Lung (tissue), 12 donors: ENCODE results near the gene P2RX7. TPM values are rescaled to one million over a fixed set of nuclear protein-coding genes. Genes with fewer than 3 reads are reported as not detected.
A peak's percentile ranks its signal among the peaks of the same experiment; 100 is the strongest.

ENCODE experiments used
- ATAC-seq: fragments of 200-7000 bp; cut with Tn5 transposase; one replicate; pipeline ENCODE4 v1.9.1; 2020; ENCODE audit warnings: moderate number of reproducible peaks; ENCODE audit not compliant: insufficient read depth, low FRiP score
- DNase-seq, 3 donors: peaks; one replicate each; pipeline ENCODE4 v3.0.0-alpha.2; 2013 to 2017
- H3K27ac ChIP-seq, 2 donors: one replicate each; pipeline ENCODE4 v1.5.1; 2013; ENCODE audit warnings: mild to moderate bottlenecking in 2 of 2, moderate library complexity in 2 of 2, control low read depth in 1 of 2, inconsistent platforms in 1 of 2, low read depth in 1 of 2, low read length in 1 of 2
- H3K27me3 ChIP-seq, 3 donors: one replicate each; pipeline ENCODE4 v1.5.1; 2013; ENCODE audit warnings: low read length in 2 of 3; ENCODE audit not compliant: control insufficient read depth in 3 of 3, insufficient read depth in 3 of 3
- H3K36me3 ChIP-seq, 4 donors: one replicate each; pipeline ENCODE4 v1.5.1; 2013; ENCODE audit warnings: low read length in 4 of 4, mild to moderate bottlenecking in 1 of 4, moderate library complexity in 1 of 4; ENCODE audit not compliant: control insufficient read depth in 4 of 4, insufficient read depth in 4 of 4
- H3K4me1 ChIP-seq, 5 donors: one replicate each; pipeline ENCODE4 v1.5.1; 2013; ENCODE audit warnings: low read length in 5 of 5, mild to moderate bottlenecking in 2 of 5, moderate library complexity in 1 of 5; ENCODE audit not compliant: control insufficient read depth in 5 of 5, insufficient read depth in 5 of 5
- H3K4me3 ChIP-seq: one replicate; pipeline ENCODE4 v1.5.1; 2013; ENCODE audit warnings: mild to moderate bottlenecking, control low read depth, moderate library complexity
- H3K9ac ChIP-seq, 2 donors: one replicate each; pipeline ENCODE4 v1.5.1; 2013; ENCODE audit warnings: low read length in 2 of 2, control low read depth in 1 of 2; ENCODE audit not compliant: insufficient read depth in 1 of 2
- H3K9me3 ChIP-seq, 4 donors: one replicate each; pipeline ENCODE4 v1.5.1; 2013; ENCODE audit warnings: low read length in 3 of 4, mild to moderate bottlenecking in 1 of 4, moderate library complexity in 1 of 4; ENCODE audit not compliant: control insufficient read depth in 4 of 4, insufficient read depth in 3 of 4
- CTCF ChIP-seq: IDR thresholded peaks from 2 replicates; pipeline ENCODE4 v1.5.1; 2012; ENCODE audit warnings: mild to moderate bottlenecking; ENCODE audit errors: control extremely low read depth, extremely low read depth
- WGBS, 2 donors: extraction: QIAGEN DNeasy Blood & Tissue Kit; methylation state at CpG; one replicate each; pipeline ENCODE4 v1.1.7; 2013; 5-methylcytosine and 5-hydroxymethylcytosine counted together
- polyA plus RNA-seq, 2 donors: library from polyadenylated mRNA; stranded (reverse); fragments of 200-250 nt; gene quantifications; one replicate each; pipeline ENCODE4 v1.2.1, GENCODE V29; 2013
- total RNA-seq, 2 donors: library from RNA; depleted of rRNA in 1 of 2; stranded (reverse); fragments of >200 nt in 1 of 2; gene quantifications; one replicate each; pipeline ENCODE4 v1.2.1, GENCODE V29; 2014 to 2021
- donor health status: control.
- donor health status: control.
- donor health status: Bipolar disorder and iron deficiency.
- donor health status: healthy.
- donor health status: DM: yes; HTN: yes; CAD: no.

P2RX7 gene
- total and polyA plus RNA-seq, 4 donors, result 5.3 to 17.1 (median 8.3) TPM

DNA sequence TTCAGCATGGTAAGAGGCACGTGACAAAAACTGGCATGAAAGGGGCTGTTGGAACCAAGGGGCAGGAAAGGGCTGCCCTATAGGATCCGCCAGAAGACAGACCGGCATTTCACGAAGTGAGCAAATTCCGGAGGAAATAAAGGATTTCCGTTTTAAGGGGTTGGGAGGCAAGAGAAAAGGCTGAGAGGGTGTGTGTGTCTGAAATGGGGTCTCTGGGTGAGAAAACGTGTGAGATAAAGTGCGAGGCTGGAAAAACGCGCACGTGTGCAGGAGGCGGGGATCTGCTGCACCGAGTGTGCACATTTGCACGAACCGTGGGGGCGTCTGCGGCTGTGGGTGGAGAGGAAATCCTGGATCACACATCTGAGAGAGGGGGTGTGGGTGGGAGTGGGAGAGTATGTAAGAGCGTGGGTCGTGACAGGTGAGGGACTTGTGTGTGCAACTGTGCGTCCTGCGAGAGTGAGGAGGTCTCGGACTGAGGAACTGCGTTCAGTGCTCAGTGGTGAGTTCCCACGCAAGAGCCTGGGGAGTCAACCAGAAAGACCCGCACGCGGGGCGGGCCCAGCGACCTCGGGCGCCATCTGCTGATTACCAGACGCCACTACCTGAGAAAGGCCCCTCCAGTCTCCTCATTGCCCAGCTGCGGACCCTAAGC, 37.0 kb upstream of the P2RX7 start:
- no peak overlapping the region for H3K4me3 ChIP-seq
- peak; percentile 66 to 76 (median 71) for DNase-seq

GRCh38 chr12:121096199-121096798, 36.4 kb upstream of the P2RX7 start:
- no peak for TF ChIP-seq CTCF
- Histone ChIP-seq H3K4me1 (peaks cover 0 to 7% (median 0%) of the 10 kb centered on the region in 5 donors), H3K27ac (peak overlapping the region in 1 of 2 donors; percentile 72), H3K36me3 (no peaks in the 10 kb centered on the region), H3K9me3 (no peaks in the 10 kb centered on the region), H3K4me3 (no peak overlapping the region), H3K9ac (no peak overlapping the region), H3K27me3 (no peaks in the 10 kb centered on the region)
- no peak for ATAC-seq
- WGBS, 2 donors, result 16 to 31% methylated on average over 11 of the region's 11 CpGs
- DNase-seq, result no peak

More for the DNA sequence above, 37.0 kb upstream of the P2RX7 start:
- no peak overlapping the region for H3K9ac ChIP-seq
- peaks cover 0 to 7% (median 0%) of the 10 kb centered on the region in 5 donors for H3K4me1 ChIP-seq
- ATAC-seq, result peak; percentile 82
- H3K27ac ChIP-seq, result peak overlapping the region in 1 of 2 donors; percentile 72
- H3K27me3 ChIP-seq, result no peaks in the 10 kb centered on the region
- no peaks in the 10 kb centered on the region for H3K9me3 ChIP-seq
- TF ChIP-seq CTCF, result peak; percentile 60
- no peaks in the 10 kb centered on the region for H3K36me3 ChIP-seq
- 1 to 3% methylated on average over 33 of the region's 33 CpGs for WGBS, 2 donors

DNA sequence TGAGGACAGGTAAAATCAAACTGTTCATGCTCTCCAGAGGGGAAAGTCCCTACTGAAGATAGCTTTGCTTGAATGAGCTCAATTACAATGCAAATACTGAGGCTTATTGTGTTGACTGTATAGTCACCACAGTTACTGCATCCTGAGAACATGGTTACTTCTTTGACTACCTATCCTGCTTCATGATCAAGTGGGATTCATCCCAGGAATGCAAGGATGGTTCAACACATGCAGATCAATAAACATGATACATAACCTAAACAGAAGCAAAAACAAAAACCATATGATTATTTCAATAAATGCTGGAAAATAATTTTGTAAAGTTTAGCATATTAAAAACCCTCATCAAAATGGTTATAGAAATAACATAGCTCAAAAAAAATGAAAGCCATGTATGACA, 32.9 kb upstream of the P2RX7 start:
- no peak for DNase-seq
- H3K4me1 ChIP-seq, result peaks cover 0 to 7% (median 0%) of the 10 kb centered on the region in 5 donors
- TF ChIP-seq CTCF, result no peak
- H3K9me3 ChIP-seq, result no peaks in the 10 kb centered on the region
- no peaks in the 10 kb centered on the region for H3K36me3 ChIP-seq
- H3K9ac ChIP-seq, result no peak overlapping the region
- no peak for ATAC-seq
- no peak overlapping the region for H3K27ac ChIP-seq
- H3K4me3 ChIP-seq, result no peak overlapping the region
- no peaks in the 10 kb centered on the region for H3K27me3 ChIP-seq
